Forelimb muscle (tissue), 1 donor: ENCODE measurements around the gene GAB3. TPM values are rescaled to one million over a fixed set of nuclear protein-coding genes. Genes with fewer than 3 reads are reported as not detected.
A peak's percentile ranks its signal among the peaks of the same experiment; 100 is the strongest.

Source experiments
- DNase-seq: peaks from one replicate; pipeline ENCODE4 v3.0.0-alpha.2; 2013; ENCODE audit warnings: low read depth
- polyA plus RNA-seq: library from polyadenylated mRNA; unstranded; fragments of 120-200 nt; gene quantifications from one replicate; pipeline ENCODE4 v1.2.1, GENCODE V29; 2013; ENCODE audit not compliant: insufficient read length

The GAB3 gene
- polyA plus RNA-seq, 1 donor: 4.7 TPM

GRCh38 chrX:154751669-154752271 lies 893 bp upstream of the GAB3 start:
- no peak for DNase-seq

GRCh38 chrX:154751203-154751668 lies 359 bp upstream of the GAB3 start:
- no peak for DNase-seq

- no peak for DNase-seq
These were observed 1.0 kb downstream of the GAB3 start for GRCh38 chrX:154749856-154750255.

GRCh38 chrX:154748712-154749339 lies 2.1 kb downstream of the GAB3 start:
- no peak for DNase-seq

- DNase-seq: no peak
These were observed 8.3 kb downstream of the GAB3 start for GRCh38 chrX:154742613-154743012.

- no peak for DNase-seq
These were observed 10.9 kb downstream of the GAB3 start for GRCh38 chrX:154739952-154740465.

- DNase-seq: peak; percentile 75
These were observed 12.7 kb downstream of the GAB3 start for GRCh38 chrX:154738011-154738738.

GRCh38 chrX:154737136-154737535 lies 13.7 kb downstream of the GAB3 start:
- no peak for DNase-seq

- DNase-seq: no peak
These were observed 15.0 kb downstream of the GAB3 start for GRCh38 chrX:154735695-154736393.

- no peak for DNase-seq
These were observed 16.7 kb downstream of the GAB3 start for GRCh38 chrX:154734061-154734781.

GRCh38 chrX:154733066-154733425 lies 17.8 kb downstream of the GAB3 start:
- DNase-seq: no peak

GRCh38 chrX:154732421-154733065 lies 18.3 kb downstream of the GAB3 start:
- DNase-seq: no peak

GRCh38 chrX:154731881-154732280 lies 19.0 kb downstream of the GAB3 start:
- no peak for DNase-seq

- no peak for DNase-seq
These were observed 19.7 kb downstream of the GAB3 start for GRCh38 chrX:154731184-154731583.

GRCh38 chrX:154730253-154730891 lies 20.5 kb downstream of the GAB3 start:
- no peak for DNase-seq

- DNase-seq: no peak
These were observed 21.4 kb downstream of the GAB3 start for GRCh38 chrX:154729439-154729838.

- no peak for DNase-seq
These were observed 22.3 kb downstream of the GAB3 start for GRCh38 chrX:154728431-154729190.

GRCh38 chrX:154727871-154728270 lies 23.0 kb downstream of the GAB3 start:
- no peak for DNase-seq

GRCh38 chrX:154727418-154727817 lies 23.5 kb downstream of the GAB3 start:
- no peak for DNase-seq
